Upper lobe of right lung (tissue), 1 donor: ENCODE data around the gene STRADB. TPM values are rescaled to one million over a fixed set of nuclear protein-coding genes. Genes with fewer than 3 reads are reported as not detected.
"Not testable (repeated sequence)": the region's sequence is repeated elsewhere in the genome, so short reads cannot be mapped to it uniquely, and the experiment has no call there.

Source experiments
- ATAC-seq: fragments of 200-7000 bp; cut with Tn5 transposase; one replicate; pipeline ENCODE4 v1.9.1; 2020; ENCODE audit warnings: mild to moderate bottlenecking, moderate library complexity
- DNase-seq: peaks from one replicate; pipeline ENCODE4 v3.0.0-alpha.2; 2020
- H3K27ac ChIP-seq: fragments of 200-600 bp; one replicate; pipeline ENCODE4 v1.8.0; 2022
- H3K27me3 ChIP-seq: fragments of 200-600 bp; one replicate; pipeline ENCODE4 v1.8.0; 2022; ENCODE audit warnings: mild to moderate bottlenecking
- H3K36me3 ChIP-seq: fragments of 200-600 bp; one replicate; pipeline ENCODE4 v1.8.0; 2022
- H3K4me1 ChIP-seq: fragments of 200-600 bp; one replicate; pipeline ENCODE4 v1.8.0; 2022
- H3K4me3 ChIP-seq: fragments of 200-600 bp; one replicate; pipeline ENCODE4 v1.8.0; 2022; ENCODE audit warnings: mild to moderate bottlenecking
- H3K9me3 ChIP-seq: fragments of 200-600 bp; one replicate; pipeline ENCODE4 v1.8.0; 2022
- intact Hi-C: fragments of 100-400 bp; cut with DNase I; formaldehyde crosslinking; loops from one replicate; pipeline ENCODE4 v1.11.0; 2022
- total RNA-seq: library from RNA; stranded (reverse); fragmentation: NEBNext Ultra II Directional; extraction: Animal tissue kit (Norgen Biotek cat#: 25700); gene quantifications from one replicate; pipeline ENCODE4 v1.2.1, GENCODE V29; 2021
- TF ChIP-seq, protein P1 (sequence below): fragments of 200-600 bp; IDR thresholded peaks from one replicate; pipeline ENCODE4 v1.8.0; 2022; ENCODE audit warnings: antibody characterized with exemption
- donor health status: DM: no; HTN: yes; CAD: no; lungs with severe emphysema.

Gene STRADB
- total RNA-seq, 1 donor from 2014 or later, result 18.9 TPM

DNA sequence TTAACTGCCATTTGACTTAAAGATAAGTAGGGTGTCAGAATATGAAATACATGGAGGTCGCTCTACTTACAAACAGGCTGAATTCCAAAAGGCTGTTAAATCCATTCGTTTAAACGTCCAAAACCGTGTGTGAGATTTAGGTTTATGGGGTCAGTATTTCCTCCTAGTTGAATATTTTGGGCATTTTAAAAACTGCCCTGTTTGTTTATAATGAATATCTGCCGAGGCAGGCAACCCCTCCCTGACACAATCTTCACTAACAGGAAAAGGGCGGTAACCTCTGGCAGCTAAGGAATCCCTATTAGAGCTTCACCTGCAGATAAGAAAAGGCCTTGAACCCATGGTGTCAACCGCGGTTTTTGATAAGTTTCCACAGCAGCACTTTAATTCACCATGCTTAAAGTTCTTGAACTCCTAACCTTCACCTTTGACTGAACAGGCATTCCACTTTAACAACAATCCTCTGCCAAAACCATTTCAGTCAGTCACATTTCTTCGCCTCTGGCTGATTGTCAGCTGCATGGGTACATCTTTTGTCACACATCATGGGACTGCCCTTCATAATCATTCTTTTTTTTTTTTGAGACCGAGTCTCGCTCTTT is 18.0 kb upstream of the STRADB start:
- no peaks in the 10 kb centered on the region for H3K27me3 ChIP-seq
- no peaks in the 10 kb centered on the region for H3K9me3 ChIP-seq
- intact Hi-C loops, result no loop called here
- no peak overlapping the region for H3K4me3 ChIP-seq
- H3K36me3 ChIP-seq, result no peaks in the 10 kb centered on the region
- DNase-seq, result no peak
- H3K27ac ChIP-seq, result peak overlapping the region; percentile 28
- H3K4me1 ChIP-seq, result peaks cover 35% of the 10 kb centered on the region
- TF ChIP-seq, protein P1, sequence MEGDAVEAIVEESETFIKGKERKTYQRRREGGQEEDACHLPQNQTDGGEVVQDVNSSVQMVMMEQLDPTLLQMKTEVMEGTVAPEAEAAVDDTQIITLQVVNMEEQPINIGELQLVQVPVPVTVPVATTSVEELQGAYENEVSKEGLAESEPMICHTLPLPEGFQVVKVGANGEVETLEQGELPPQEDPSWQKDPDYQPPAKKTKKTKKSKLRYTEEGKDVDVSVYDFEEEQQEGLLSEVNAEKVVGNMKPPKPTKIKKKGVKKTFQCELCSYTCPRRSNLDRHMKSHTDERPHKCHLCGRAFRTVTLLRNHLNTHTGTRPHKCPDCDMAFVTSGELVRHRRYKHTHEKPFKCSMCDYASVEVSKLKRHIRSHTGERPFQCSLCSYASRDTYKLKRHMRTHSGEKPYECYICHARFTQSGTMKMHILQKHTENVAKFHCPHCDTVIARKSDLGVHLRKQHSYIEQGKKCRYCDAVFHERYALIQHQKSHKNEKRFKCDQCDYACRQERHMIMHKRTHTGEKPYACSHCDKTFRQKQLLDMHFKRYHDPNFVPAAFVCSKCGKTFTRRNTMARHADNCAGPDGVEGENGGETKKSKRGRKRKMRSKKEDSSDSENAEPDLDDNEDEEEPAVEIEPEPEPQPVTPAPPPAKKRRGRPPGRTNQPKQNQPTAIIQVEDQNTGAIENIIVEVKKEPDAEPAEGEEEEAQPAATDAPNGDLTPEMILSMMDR, result no peak
- ATAC-seq, result peak; percentile 61

DNA sequence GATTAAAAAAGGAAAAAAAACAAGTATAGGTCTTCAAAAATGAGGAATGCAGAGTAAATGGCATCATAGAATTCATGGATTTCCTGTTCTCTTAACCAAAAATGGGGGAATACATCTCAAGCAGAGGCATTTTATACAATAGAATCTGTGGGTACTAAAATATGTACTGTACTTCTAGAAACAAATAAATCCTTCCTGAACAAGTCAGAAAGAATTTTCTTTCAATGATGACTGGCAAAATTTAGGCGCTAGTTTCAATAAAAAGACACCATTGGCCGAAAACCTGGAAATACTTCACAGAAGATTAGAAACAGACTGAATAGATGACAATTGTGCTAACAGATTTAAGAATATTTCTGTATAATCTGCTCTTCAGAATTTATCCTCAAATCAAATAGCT is 15.4 kb upstream of the STRADB start:
- TF ChIP-seq, protein P1, result no peak
- H3K4me3 ChIP-seq, result no peak overlapping the region
- ATAC-seq (no peak), DNase-seq (no peak)
- no peak overlapping the region for H3K27ac ChIP-seq
- H3K36me3 ChIP-seq, result no peaks in the 10 kb centered on the region
- intact Hi-C loops, result no loop called here
- no peaks in the 10 kb centered on the region for H3K9me3 ChIP-seq
- peaks cover 45% of the 10 kb centered on the region for H3K4me1 ChIP-seq
- H3K27me3 ChIP-seq, result no peaks in the 10 kb centered on the region

DNA sequence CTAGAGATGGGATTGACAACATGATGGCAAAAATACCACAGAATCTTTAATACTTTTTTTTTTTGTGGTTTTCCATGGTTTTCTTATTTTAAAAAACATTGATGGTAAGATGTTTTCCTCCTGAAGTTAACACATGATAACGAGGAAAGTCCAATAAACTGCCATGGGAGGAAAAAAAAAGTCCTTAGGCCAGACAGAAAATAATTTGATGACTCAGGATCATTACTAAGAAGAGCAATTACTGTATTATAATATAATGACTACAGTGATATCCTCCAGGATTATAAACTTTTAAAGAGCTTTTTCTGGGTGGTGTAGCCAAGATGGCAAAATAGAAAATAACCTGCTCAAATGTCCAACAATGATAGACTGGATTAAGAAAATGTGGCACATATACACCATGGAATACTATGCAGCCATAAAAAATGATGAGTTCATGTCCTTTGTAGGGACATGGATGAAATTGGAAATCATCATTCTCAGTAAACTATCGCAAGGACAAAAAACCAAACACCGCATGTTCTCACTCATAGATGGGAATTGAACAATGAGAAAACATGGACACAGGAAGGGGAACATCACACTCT is 12.1 kb upstream of the STRADB start:
- H3K27ac ChIP-seq, intact Hi-C loops, H3K4me3 ChIP-seq, ATAC-seq, H3K36me3 ChIP-seq, H3K9me3 ChIP-seq, H3K27me3 ChIP-seq, DNase-seq: not testable (repeated sequence)
- peaks cover 16% of the 10 kb centered on the region for H3K4me1 ChIP-seq

DNA sequence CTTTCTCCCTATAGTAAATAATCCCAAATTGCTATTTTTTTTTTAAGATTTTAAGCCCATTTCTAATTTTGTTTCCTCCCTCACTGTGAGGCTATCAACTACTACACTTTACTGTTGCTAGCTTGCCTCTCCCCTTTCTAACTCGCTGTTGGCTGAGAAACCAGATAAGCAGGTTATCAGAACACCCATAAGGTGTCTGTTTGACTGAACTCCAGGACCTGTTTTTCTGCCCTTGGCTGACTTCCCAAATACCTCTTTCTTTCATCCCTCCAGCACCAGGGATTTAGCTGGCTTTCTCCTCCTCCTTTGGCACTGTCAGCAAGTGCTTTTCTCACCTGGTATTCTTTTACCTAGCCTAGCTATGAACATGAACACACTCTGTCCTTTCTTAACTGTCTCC is 11.4 kb upstream of the STRADB start:
- TF ChIP-seq, protein P1, result no peak
- ATAC-seq (peak; percentile 90), DNase-seq (no peak)
- no peaks in the 10 kb centered on the region for H3K27me3 ChIP-seq
- H3K4me3 ChIP-seq, result no peak overlapping the region
- intact Hi-C loops, result no loop called here
- H3K4me1 ChIP-seq, result peaks cover 22% of the 10 kb centered on the region
- no peaks in the 10 kb centered on the region for H3K36me3 ChIP-seq
- H3K27ac ChIP-seq, result no peak overlapping the region
- no peaks in the 10 kb centered on the region for H3K9me3 ChIP-seq

DNA sequence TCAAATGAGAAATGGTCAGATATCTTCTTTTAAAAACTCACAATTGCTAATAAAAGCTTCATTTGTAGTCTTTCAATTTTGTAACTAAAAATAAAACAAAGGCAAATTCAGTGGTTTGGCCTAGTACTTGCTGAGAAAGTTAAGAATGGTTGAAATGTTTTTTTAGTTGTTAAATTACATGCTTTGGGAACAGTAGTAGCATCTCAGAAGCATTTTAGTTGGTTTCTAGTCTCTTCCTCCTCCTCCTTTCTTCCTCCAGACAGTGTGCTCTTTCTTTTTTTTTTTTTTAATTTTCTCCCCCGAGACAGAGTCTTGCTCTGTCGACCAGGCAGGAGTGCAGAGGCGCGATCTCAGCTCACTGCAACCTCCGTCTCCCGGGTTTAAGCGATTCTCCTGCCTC is 10.1 kb upstream of the STRADB start:
- no peaks in the 10 kb centered on the region for H3K27me3 ChIP-seq
- DNase-seq (no peak), ATAC-seq (no peak)
- H3K36me3 ChIP-seq, result no peaks in the 10 kb centered on the region
- TF ChIP-seq, protein P1, result no peak
- H3K27ac ChIP-seq, result no peak overlapping the region
- intact Hi-C loops, result no loop called here
- no peaks in the 10 kb centered on the region for H3K9me3 ChIP-seq
- peaks cover 20% of the 10 kb centered on the region for H3K4me1 ChIP-seq
- no peak overlapping the region for H3K4me3 ChIP-seq

DNA sequence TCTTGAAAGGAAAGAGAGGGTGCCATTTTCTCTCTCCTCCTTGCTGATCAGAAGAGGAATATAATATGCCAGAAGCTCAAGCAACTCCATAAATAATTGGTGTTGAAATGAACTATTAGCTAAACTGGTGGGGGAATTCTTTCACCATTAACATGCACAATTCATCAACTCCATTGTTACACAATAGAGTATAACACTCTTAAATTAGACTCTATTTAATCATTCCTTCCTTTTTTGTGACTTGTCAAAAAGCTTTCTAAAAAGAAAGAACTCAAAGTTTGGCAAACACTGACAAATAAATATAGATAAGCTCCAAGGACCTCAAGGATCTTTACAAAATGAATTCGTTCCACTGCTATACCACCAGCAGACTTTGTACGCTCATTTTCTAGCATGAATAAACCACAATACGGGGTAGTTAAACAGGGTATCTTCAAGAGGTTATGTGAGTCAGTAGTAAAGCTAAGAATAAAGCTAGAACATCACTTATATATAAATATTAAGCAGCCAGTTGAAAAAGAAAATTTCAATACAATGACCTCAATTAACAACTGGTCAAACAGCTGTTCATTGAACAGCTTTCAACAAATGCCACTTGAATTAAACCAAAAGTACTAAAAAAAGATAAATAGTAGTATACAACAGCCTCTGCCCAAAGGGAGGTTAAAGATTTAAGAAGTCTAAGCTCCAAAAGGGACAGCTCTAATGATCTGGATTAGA is 6.6 kb upstream of the STRADB start:
- Histone ChIP-seq H3K27me3 (no peaks in the 10 kb centered on the region), H3K4me3 (no peak overlapping the region), H3K4me1 (peaks cover 41% of the 10 kb centered on the region), H3K36me3 (no peaks in the 10 kb centered on the region), H3K9me3 (no peaks in the 10 kb centered on the region), H3K27ac (no peak overlapping the region)
- TF ChIP-seq, protein P1, result no peak
- no peak for DNase-seq
- intact Hi-C loops, result no loop called here
- ATAC-seq, result no peak
